Calu3 (cell line): ENCODE measurements around the gene CFAP92. TPM values are rescaled to one million over a fixed set of nuclear protein-coding genes. Genes with fewer than 3 reads are reported as not detected.
"Not testable (repeated sequence)": the region's sequence is repeated elsewhere in the genome, so short reads cannot be mapped to it uniquely, and the experiment has no call there.

Experiments used
- BruUV-seq: library from RNA; stranded (reverse); fragments of 400-500 nt; replicated peaks from 2 replicates; lab custom pipeline; 2021; lab: Mats Ljungman, UMichigan
- CTCF ChIA-PET: fragments of 300-600 bp; sonication (Branson Sonifier 250); formaldehyde crosslinking; loops from one replicate; lab custom pipeline; 2022; ENCODE audit warnings: antibody characterized with exemption; lab: Charles Lee
- DNase-seq: peaks from one replicate; pipeline ENCODE4 v3.0.0; 2022
- H3K27ac Mint-ChIP-seq: one replicate; pipeline ENCODE4 v1.8.0; 2022; ENCODE audit warnings: mixed read lengths; ENCODE audit not compliant: unreplicated experiment
- H3K27me3 Mint-ChIP-seq: one replicate; pipeline ENCODE4 v1.8.0; 2022; ENCODE audit warnings: mixed read lengths; ENCODE audit not compliant: unreplicated experiment
- H3K36me3 Mint-ChIP-seq: one replicate; pipeline ENCODE4 v1.8.0; 2022; ENCODE audit warnings: mild to moderate bottlenecking, moderate library complexity, mixed read lengths; ENCODE audit not compliant: insufficient read depth, unreplicated experiment
- H3K4me1 Mint-ChIP-seq: one replicate; pipeline ENCODE4 v1.8.0; 2022; ENCODE audit warnings: mild to moderate bottlenecking, low read depth, mixed read lengths; ENCODE audit not compliant: unreplicated experiment
- H3K4me3 Mint-ChIP-seq: one replicate; pipeline ENCODE4 v1.8.0; 2022; ENCODE audit warnings: mild to moderate bottlenecking, low read depth, moderate library complexity, mixed read lengths; ENCODE audit not compliant: unreplicated experiment
- H3K9me3 Mint-ChIP-seq: one replicate; pipeline ENCODE4 v1.8.0; 2022; ENCODE audit warnings: low read depth, mixed read lengths; ENCODE audit not compliant: unreplicated experiment
- intact Hi-C: fragments of 100-400 bp; cut with micrococcal nuclease; formaldehyde crosslinking; loops from one replicate; pipeline ENCODE4 v1.10.0; 2022; ENCODE audit not compliant: unreplicated experiment
- total RNA-seq: library from RNA; stranded (reverse); gene quantifications from 2 replicates; pipeline ENCODE4 v1.2.3, GENCODE V29; 2022
- TF ChIP-seq, protein P1 (sequence below): fragments of 200-600 bp; IDR thresholded peaks from one replicate; pipeline ENCODE4 v1.8.0; 2022; ENCODE audit warnings: antibody characterized with exemption; ENCODE audit not compliant: unreplicated experiment

The CFAP92 gene
- total RNA-seq, 1 experiment from 2014 or later: 0.92 TPM

DNA sequence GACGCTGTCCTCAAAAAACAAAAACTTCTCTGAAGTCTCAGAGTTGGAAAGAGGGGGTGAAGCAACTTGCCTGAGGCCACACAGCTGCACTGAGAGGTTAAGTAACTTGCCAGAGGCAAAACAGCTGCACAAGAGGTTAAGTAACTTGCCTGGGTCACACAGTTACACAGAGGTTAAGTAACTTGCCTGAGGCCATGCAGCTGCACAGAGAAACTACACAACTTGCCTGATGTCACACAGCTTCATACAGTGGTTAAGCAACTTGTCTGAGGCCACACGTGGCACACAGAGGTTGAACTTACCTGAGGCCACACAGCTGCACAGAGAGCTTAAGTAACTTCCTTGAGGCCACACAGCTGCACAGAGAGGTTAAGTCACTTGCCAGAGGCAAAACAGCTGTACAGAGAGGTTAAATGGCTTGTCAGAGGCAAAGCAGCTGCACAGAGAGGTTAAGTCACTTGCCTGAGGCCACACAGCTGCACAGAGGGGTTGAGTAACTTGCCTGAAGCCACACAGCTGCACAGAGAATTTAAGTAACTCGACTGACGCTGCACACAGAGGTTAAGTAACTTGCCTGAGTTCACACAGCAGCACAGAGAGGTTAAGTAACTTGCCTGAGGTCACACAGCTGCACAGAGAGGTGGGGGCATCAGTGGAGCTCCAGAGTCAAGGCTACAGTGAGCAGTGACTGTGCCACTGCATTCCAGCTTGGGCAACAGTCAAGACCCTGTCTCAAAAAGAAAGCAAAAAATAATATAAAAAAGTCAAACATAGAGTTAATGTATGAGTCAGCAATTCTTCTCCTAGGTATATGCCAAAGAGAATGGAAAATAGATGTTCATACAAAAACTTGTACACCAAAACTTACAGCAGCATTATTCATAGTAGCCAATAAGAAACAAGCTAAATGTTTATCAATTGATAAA, 126.4 kb downstream of the CFAP92 start:
- intact Hi-C loops: no loop called here
- H3K4me1 Mint-ChIP-seq: no peaks in the 10 kb centered on the region
- H3K4me3 Mint-ChIP-seq: no peak overlapping the region
- H3K27ac Mint-ChIP-seq: no peak overlapping the region
- no peak for DNase-seq
- TF ChIP-seq, protein P1, sequence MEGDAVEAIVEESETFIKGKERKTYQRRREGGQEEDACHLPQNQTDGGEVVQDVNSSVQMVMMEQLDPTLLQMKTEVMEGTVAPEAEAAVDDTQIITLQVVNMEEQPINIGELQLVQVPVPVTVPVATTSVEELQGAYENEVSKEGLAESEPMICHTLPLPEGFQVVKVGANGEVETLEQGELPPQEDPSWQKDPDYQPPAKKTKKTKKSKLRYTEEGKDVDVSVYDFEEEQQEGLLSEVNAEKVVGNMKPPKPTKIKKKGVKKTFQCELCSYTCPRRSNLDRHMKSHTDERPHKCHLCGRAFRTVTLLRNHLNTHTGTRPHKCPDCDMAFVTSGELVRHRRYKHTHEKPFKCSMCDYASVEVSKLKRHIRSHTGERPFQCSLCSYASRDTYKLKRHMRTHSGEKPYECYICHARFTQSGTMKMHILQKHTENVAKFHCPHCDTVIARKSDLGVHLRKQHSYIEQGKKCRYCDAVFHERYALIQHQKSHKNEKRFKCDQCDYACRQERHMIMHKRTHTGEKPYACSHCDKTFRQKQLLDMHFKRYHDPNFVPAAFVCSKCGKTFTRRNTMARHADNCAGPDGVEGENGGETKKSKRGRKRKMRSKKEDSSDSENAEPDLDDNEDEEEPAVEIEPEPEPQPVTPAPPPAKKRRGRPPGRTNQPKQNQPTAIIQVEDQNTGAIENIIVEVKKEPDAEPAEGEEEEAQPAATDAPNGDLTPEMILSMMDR: no peak
- H3K27me3 Mint-ChIP-seq: peaks cover 10% of the 10 kb centered on the region
- no TSS peak for BruUV-seq
- no peaks in the 10 kb centered on the region for H3K36me3 Mint-ChIP-seq
- CTCF ChIA-PET: interaction anchor here (0.6 kb wide), 1 partner anchor 186 kb away, joined by 4 read pairs; no protein-coding TSS in a partner anchor
- H3K9me3 Mint-ChIP-seq: no peaks in the 10 kb centered on the region

DNA sequence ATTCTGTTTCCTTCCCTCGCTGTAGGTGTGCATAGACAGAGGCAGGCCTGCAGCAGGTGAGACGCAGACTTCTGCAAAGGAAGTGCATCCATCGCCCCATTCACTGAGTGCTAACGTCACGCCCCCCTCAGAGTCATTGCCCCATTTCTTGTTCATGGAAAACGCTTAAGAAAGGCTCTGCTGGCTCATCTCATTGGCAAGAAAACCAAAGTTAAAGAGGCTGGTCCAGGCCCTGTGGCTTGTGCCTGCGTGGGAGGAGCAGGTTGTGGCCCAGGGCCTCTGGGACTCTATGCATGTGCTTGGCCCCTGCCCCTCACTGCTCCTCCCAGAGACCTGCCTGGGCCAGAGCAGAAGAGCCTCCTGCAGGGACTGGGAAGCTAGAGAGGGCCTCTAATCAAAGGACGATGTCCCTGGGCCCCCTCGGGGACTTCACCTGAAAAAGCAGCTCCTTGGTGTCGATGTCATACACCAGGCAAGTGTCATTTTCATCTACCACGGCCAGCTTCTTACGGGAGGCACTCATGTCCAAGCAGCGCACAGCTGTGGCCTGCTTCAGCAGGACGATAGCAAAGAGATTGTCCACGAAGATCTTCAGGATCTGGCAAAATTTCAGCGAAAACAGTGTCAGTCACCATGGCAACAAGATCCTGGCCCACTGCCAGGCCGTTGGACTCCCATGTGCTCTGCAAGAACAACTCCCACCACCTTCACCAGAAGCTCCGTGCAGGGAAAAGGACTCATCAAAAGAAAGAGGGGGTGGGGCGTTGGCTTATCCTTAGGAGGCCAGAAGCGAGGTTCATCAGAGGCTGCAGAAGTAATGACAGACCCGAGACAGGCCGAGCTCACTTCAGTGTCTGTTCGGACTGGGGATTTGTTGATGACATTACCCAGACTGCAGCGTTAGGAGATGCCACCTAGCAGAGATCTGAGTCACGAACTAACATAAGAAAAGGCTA, 128.7 kb downstream of the CFAP92 start:
- H3K4me3 Mint-ChIP-seq, CTCF ChIA-PET: not testable (repeated sequence)

DNA sequence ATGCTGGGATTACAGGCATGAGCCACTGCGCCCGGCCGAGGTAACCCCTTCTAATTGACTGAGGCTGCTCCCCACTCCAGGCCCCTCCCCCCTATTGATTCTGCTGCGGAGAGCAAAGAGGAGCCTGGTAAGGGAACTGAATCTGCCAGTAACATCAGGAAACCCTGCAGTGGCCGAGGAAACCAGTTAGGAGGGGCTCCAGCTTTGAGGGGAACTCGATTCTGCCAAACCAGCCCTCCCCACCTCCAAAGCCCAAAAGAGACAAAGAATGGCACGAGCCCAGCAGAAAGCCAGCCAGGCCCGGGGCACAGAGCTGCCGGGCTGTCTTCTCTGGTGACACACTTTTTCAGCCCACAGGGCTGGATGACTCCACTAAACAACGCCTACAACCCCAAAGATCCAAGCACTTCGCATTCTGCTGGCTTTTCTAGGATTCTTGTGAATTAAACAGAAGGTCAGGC, 129.5 kb downstream of the CFAP92 start:
- TF ChIP-seq, protein P1: no peak
- intact Hi-C loops: no loop called here
- CTCF ChIA-PET: interaction anchor here (0.7 kb wide), 2 partner anchors 302 to 534 kb away, joined by 4 to 6 read pairs; no protein-coding TSS in a partner anchor
- no TSS peak for BruUV-seq
- no peak for DNase-seq
- Mint-ChIP-seq H3K9me3 (peaks cover 7% of the 10 kb centered on the region), H3K27ac (no peak overlapping the region), H3K27me3 (no peaks in the 10 kb centered on the region), H3K36me3 (no peaks in the 10 kb centered on the region), H3K4me3 (no peak overlapping the region), H3K4me1 (no peaks in the 10 kb centered on the region)

More for the DNA sequence above, 128.7 kb downstream of the CFAP92 start:
- BruUV-seq, DNase-seq, H3K9me3 Mint-ChIP-seq, intact Hi-C loops, H3K27me3 Mint-ChIP-seq, H3K4me1 Mint-ChIP-seq, H3K36me3 Mint-ChIP-seq, H3K27ac Mint-ChIP-seq: not testable (repeated sequence)

DNA sequence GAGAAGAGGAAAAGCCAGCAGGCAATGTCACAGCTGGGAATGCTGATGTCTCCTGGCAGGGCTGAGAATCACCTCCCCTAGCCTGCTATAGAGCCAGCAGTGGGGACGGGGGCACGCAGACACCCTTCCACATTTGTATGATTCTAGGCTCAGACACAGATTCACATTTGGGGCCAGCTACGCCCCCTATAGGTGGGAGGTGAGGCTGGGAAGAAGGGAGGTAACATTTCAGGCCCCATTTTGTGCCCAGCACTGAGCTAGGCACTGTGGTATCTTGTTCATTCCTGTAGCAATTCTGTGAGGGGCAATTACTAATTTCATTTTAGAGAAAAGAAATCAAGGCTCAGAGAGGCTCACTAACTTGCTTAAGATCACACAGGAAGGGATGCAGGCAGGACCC, 130.3 kb downstream of the CFAP92 start:
- H3K27ac Mint-ChIP-seq: no peak overlapping the region
- no peak for DNase-seq
- CTCF ChIA-PET: no interaction called here
- TF ChIP-seq, protein P1: no peak
- BruUV-seq: no TSS peak
- intact Hi-C loops: no loop called here
- no peaks in the 10 kb centered on the region for H3K4me1 Mint-ChIP-seq
- H3K27me3 Mint-ChIP-seq: no peaks in the 10 kb centered on the region
- H3K4me3 Mint-ChIP-seq: no peak overlapping the region
- H3K36me3 Mint-ChIP-seq: no peaks in the 10 kb centered on the region
- H3K9me3 Mint-ChIP-seq: peaks cover 13% of the 10 kb centered on the region
